HL-60 (cell line): ENCODE results near the gene NKD1.

ENCODE experiments used
- DNase-seq, 2 experiments: peaks; one replicate each; pipeline ENCODE4 v3.0.0-alpha.2; 2010 to 2020; ENCODE audit warnings: low read depth in 1 of 2, low spot score in 1 of 2
- H3K27ac ChIP-seq: fragments of 250-450 bp; sonication (Bioruptor Pico); replicated peaks from 2 replicates; pipeline ENCODE4 v1.5.1; 2020; ENCODE audit warnings: mild to moderate bottlenecking, moderate library complexity
- H3K27me3 ChIP-seq: fragments of 250-450 bp; sonication (Bioruptor Pico); 2 replicates; pipeline ENCODE4 v1.5.1; 2021; ENCODE audit warnings: mild to moderate bottlenecking, moderate library complexity; ENCODE audit not compliant: insufficient read depth, poor library complexity, severe bottlenecking
- H3K4me3 ChIP-seq: replicated peaks from 2 replicates; pipeline ENCODE4 v1.5.1; 2011; ENCODE audit warnings: mild to moderate bottlenecking, control low read depth, low read length; ENCODE audit not compliant: insufficient read depth
- GABPA ChIP-seq: IDR thresholded peaks from 2 replicates; pipeline ENCODE4 v1.6.1; 2012; ENCODE audit warnings: low read depth
- POLR2AphosphoS5 ChIP-seq: IDR thresholded peaks from 2 replicates; pipeline ENCODE4 v1.6.1; 2012; ENCODE audit warnings: low read depth
- REST ChIP-seq: IDR thresholded peaks from 2 replicates; pipeline ENCODE4 v1.6.1; 2012; ENCODE audit warnings: low read depth; ENCODE audit not compliant: insufficient replicate concordance
- SPI1 ChIP-seq: IDR thresholded peaks from 2 replicates; pipeline ENCODE4 v1.6.1; 2012; ENCODE audit warnings: low read depth, mild to moderate bottlenecking, borderline replicate concordance
- TF ChIP-seq, protein P1 (sequence below): IDR thresholded peaks from one replicate; pipeline ENCODE4 v1.5.1; 2011; ENCODE audit warnings: low read length, control low read depth, inconsistent platforms; ENCODE audit not compliant: insufficient read depth

Gene NKD1

GRCh38 chr16:50676684-50677225 lies 128.6 kb downstream of the NKD1 start:
- no peak for DNase-seq
- Histone ChIP-seq H3K27ac (no peak overlapping the region), H3K4me3 (no peak overlapping the region), H3K27me3 (no peaks in the 10 kb centered on the region)
- TF ChIP-seq, protein P1, sequence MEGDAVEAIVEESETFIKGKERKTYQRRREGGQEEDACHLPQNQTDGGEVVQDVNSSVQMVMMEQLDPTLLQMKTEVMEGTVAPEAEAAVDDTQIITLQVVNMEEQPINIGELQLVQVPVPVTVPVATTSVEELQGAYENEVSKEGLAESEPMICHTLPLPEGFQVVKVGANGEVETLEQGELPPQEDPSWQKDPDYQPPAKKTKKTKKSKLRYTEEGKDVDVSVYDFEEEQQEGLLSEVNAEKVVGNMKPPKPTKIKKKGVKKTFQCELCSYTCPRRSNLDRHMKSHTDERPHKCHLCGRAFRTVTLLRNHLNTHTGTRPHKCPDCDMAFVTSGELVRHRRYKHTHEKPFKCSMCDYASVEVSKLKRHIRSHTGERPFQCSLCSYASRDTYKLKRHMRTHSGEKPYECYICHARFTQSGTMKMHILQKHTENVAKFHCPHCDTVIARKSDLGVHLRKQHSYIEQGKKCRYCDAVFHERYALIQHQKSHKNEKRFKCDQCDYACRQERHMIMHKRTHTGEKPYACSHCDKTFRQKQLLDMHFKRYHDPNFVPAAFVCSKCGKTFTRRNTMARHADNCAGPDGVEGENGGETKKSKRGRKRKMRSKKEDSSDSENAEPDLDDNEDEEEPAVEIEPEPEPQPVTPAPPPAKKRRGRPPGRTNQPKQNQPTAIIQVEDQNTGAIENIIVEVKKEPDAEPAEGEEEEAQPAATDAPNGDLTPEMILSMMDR: no peak
- TF ChIP-seq POLR2AphosphoS5: no peak
- no peak for TF ChIP-seq SPI1
- TF ChIP-seq GABPA: no peak
- TF ChIP-seq REST: no peak

GRCh38 chr16:50677351-50677750 lies 129.2 kb downstream of the NKD1 start:
- H3K27ac ChIP-seq: no peak overlapping the region
- H3K4me3 ChIP-seq: no peak overlapping the region
- no peak for DNase-seq
- no peaks in the 10 kb centered on the region for H3K27me3 ChIP-seq
- TF ChIP-seq REST: no peak
- TF ChIP-seq, protein P1: no peak

DNA sequence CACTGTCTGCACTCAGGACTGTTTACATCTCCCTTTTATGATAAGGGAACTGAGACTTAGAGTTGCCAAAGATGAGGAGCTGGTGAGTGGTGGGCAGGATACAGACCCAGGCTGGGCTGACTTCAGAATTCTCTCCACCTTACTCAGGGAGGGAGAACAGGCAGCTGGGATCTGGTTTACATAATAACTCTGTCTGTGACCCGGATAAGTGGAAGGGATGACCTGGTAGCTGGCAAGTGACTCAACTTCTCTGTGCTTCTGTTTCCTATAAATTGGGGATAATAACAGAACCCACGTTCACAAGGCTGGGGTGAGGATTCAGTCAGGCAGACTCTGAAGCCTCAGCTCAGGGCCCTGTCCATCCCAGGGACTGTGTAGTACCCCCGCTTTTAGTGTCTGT lies 130.3 kb downstream of the NKD1 start:
- H3K27ac ChIP-seq: no peak overlapping the region; the same call in 1 of the 2 replicates
- TF ChIP-seq, protein P1: no peak
- no peak for TF ChIP-seq REST
- no peak for TF ChIP-seq GABPA
- TF ChIP-seq SPI1: no peak
- TF ChIP-seq POLR2AphosphoS5: no peak

More for the DNA sequence above, 130.3 kb downstream of the NKD1 start:
- Histone ChIP-seq H3K27me3 (no peaks in the 10 kb centered on the region), H3K4me3 (no peak overlapping the region)
- no peak for DNase-seq
